Measurements from ENCODE around the gene BICC1. TPM values are rescaled to one million over a fixed set of nuclear protein-coding genes. Genes with fewer than 3 reads are reported as not detected.

The BICC1 gene
- total and polyA plus RNA-seq, 2 of the 4 experiments (the other 2 are of a cell fraction) = 5.7 to 42.5 TPM

DNA sequence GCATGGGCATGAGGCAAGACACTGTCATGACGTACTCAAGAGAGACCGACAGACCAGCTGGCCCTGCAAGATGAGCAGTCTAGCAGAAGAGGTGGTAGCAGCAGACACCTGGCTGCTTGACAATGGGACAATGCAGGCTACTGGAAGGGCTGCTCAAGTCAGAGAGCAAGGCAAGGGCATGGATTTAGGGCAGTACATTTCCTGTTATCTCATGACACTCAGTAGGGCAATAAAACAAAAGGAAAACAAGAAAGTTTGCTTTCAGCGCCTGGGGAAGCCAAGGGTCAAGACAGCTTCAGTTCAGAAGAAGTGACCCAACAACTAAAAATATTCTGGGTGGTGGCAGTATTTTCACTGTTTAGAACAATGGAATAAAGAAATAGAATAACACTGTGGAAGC is 332.0 kb downstream of the BICC1 start:
- H2BK5ac ChIP-seq (ENCODE audit: low read depth, low read length, poor library complexity, severe bottlenecking) = no peak overlapping the region
- dilution Hi-C loops (cut with HindIII; ENCODE audit: low sequenced_read_pairs, unreplicated experiment) = no loop called here
- no peak overlapping the region for H3K27ac ChIP-seq (ENCODE audit: insufficient read depth, low read length)
- in situ Hi-C loops (cut with MboI; ENCODE audit: low sequenced_read_pairs) = no loop called here
- H3K4ac ChIP-seq (ENCODE audit: low read depth, low read length) = no peak overlapping the region
- no TSS peak for BruUV-seq (replicated peaks)
- H3K23ac ChIP-seq (ENCODE audit: low read depth, low read length) = no peak overlapping the region
- H3K4me1 ChIP-seq (ENCODE audit: control insufficient read depth, insufficient read depth, low read length) = no peaks in the 10 kb centered on the region; the same call in 1 of the 2 replicates
- no peak overlapping the region for H3K9ac ChIP-seq (ENCODE audit: low read depth, low read length)
- H4K91ac ChIP-seq (ENCODE audit: insufficient read depth, low read depth, low read length) = no peak overlapping the region
- H4K20me1 ChIP-seq (ENCODE audit: insufficient read depth, low read length) = no peaks in the 10 kb centered on the region
- H2BK120ac ChIP-seq (ENCODE audit: low read depth, low read length) = no peak overlapping the region
- H2AK9ac ChIP-seq (replicated peaks; ENCODE audit: low read depth, low read length, poor library complexity) = no peak overlapping the region
- H3K18ac ChIP-seq (ENCODE audit: low read depth, low read length) = no peak overlapping the region
- DNase-seq (no peak), ATAC-seq (ENCODE audit: low read depth) (no peak)
- TF ChIP-seq SMC3 (IDR thresholded peaks at IDR 0.05; ENCODE audit: low read depth, low read length) (no peak), CHD1 (IDR thresholded peaks at IDR 0.05; ENCODE audit: low read depth, low read length) (no peak), BHLHE40 (IDR thresholded peaks at IDR 0.05; ENCODE audit: low read depth, low read length) (no peak), RAD21 (IDR thresholded peaks at IDR 0.05; ENCODE audit: low read length) (no peak), MAZ (IDR thresholded peaks at IDR 0.05; ENCODE audit: borderline replicate concordance, low read depth, low read length) (no peak), MAFK (IDR thresholded peaks at IDR 0.05; ENCODE audit: low read depth, low read length) (no peak), RCOR1 (IDR thresholded peaks at IDR 0.05; ENCODE audit: insufficient replicate concordance, low read length) (no peak), POLR2A (IDR thresholded peaks at IDR 0.05; ENCODE audit: low read depth, low read length) (no peak), CEBPB (IDR thresholded peaks at IDR 0.05; ENCODE audit: low read depth, low read length) (no peak), NFE2L2 (IDR thresholded peaks at IDR 0.05; ENCODE audit: low read depth, low read length) (no peak), MXI1 (IDR thresholded peaks at IDR 0.05; ENCODE audit: borderline replicate concordance, low read depth, low read length) (no peak)
- TF ChIP-seq, protein P1, sequence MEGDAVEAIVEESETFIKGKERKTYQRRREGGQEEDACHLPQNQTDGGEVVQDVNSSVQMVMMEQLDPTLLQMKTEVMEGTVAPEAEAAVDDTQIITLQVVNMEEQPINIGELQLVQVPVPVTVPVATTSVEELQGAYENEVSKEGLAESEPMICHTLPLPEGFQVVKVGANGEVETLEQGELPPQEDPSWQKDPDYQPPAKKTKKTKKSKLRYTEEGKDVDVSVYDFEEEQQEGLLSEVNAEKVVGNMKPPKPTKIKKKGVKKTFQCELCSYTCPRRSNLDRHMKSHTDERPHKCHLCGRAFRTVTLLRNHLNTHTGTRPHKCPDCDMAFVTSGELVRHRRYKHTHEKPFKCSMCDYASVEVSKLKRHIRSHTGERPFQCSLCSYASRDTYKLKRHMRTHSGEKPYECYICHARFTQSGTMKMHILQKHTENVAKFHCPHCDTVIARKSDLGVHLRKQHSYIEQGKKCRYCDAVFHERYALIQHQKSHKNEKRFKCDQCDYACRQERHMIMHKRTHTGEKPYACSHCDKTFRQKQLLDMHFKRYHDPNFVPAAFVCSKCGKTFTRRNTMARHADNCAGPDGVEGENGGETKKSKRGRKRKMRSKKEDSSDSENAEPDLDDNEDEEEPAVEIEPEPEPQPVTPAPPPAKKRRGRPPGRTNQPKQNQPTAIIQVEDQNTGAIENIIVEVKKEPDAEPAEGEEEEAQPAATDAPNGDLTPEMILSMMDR (conservative IDR thresholded peaks at IDR 0.05; ENCODE audit: low read depth, low read length) = no peak
- no peak overlapping the region for H2AFZ ChIP-seq (replicated peaks; ENCODE audit: low read length, poor library complexity)
- no peaks in the 10 kb centered on the region for H3K36me3 ChIP-seq (ENCODE audit: control insufficient read depth, insufficient read depth, low read length)
- intact Hi-C loops (cut with micrococcal nuclease) = no loop called here
- H4K5ac ChIP-seq (ENCODE audit: low read depth, low read length) = no peak overlapping the region
- H3K56ac ChIP-seq (ENCODE audit: extremely low read depth, insufficient read depth, low read length) = no peak overlapping the region
- no peaks in the 10 kb centered on the region for H3K9me3 ChIP-seq (ENCODE audit: control insufficient read depth, insufficient read depth, low read length)
- H4K8ac ChIP-seq (ENCODE audit: low read depth in 2 of 2, low read length in 2 of 2) = no peak overlapping the region
- H3K27me3 ChIP-seq (ENCODE audit: control insufficient read depth, insufficient read depth, low read length) = peaks cover 2% of the 10 kb centered on the region
- H3K79me1 ChIP-seq (ENCODE audit: low read depth in 1 of 2, low read length in 2 of 2) = no peaks in the 10 kb centered on the region
- H2BK15ac ChIP-seq (ENCODE audit: low read depth, low read length) = no peak overlapping the region
- no peaks in the 10 kb centered on the region for H3K9me1 ChIP-seq (ENCODE audit: insufficient read depth, low read length)
- no peak overlapping the region for H2BK20ac ChIP-seq (ENCODE audit: low read depth, low read length)
- H3K4me2 ChIP-seq (ENCODE audit: low read depth, low read length) = no peak overlapping the region
- no peak overlapping the region for H3K4me3 ChIP-seq (ENCODE audit: insufficient read depth, low read depth, low read length)
- H3K14ac ChIP-seq (replicated peaks; ENCODE audit: low read depth, low read length) = no peak overlapping the region
- 100% methylated on average over 2 of the region's 3 CpGs; no CpG with 5 or more reads in 1 of the 2 experiments for WGBS, 2 experiments (ENCODE audit: extremely low coverage in 2 of 2, insufficient read length in 1 of 2)
- ChIA-PET POLR2A (ENCODE audit: unreplicated experiment) (no interaction called here), CTCF (no interaction called here)
- no peak overlapping the region for H2AK5ac ChIP-seq (ENCODE audit: low read depth, low read length)

Measured in IMR-90 (cell line).